ENCODE measurements around the gene TECTB. TPM values are rescaled to one million over a fixed set of nuclear protein-coding genes. Genes with fewer than 3 reads are reported as not detected.

The TECTB gene
- total RNA-seq, 1 donor, result not detected

- H3K4me3 ChIP-seq (ENCODE audit: low read depth, low read length), result no peak overlapping the region
- no peak for DNase-seq (ENCODE audit: low read depth)
- TF ChIP-seq, protein P1, sequence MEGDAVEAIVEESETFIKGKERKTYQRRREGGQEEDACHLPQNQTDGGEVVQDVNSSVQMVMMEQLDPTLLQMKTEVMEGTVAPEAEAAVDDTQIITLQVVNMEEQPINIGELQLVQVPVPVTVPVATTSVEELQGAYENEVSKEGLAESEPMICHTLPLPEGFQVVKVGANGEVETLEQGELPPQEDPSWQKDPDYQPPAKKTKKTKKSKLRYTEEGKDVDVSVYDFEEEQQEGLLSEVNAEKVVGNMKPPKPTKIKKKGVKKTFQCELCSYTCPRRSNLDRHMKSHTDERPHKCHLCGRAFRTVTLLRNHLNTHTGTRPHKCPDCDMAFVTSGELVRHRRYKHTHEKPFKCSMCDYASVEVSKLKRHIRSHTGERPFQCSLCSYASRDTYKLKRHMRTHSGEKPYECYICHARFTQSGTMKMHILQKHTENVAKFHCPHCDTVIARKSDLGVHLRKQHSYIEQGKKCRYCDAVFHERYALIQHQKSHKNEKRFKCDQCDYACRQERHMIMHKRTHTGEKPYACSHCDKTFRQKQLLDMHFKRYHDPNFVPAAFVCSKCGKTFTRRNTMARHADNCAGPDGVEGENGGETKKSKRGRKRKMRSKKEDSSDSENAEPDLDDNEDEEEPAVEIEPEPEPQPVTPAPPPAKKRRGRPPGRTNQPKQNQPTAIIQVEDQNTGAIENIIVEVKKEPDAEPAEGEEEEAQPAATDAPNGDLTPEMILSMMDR (IDR thresholded peaks at IDR 0.05; ENCODE audit: insufficient read depth, low read length), result no peak
Observed at GRCh38 chr10:112340601-112341000, 57.4 kb downstream of the TECTB start.

DNA sequence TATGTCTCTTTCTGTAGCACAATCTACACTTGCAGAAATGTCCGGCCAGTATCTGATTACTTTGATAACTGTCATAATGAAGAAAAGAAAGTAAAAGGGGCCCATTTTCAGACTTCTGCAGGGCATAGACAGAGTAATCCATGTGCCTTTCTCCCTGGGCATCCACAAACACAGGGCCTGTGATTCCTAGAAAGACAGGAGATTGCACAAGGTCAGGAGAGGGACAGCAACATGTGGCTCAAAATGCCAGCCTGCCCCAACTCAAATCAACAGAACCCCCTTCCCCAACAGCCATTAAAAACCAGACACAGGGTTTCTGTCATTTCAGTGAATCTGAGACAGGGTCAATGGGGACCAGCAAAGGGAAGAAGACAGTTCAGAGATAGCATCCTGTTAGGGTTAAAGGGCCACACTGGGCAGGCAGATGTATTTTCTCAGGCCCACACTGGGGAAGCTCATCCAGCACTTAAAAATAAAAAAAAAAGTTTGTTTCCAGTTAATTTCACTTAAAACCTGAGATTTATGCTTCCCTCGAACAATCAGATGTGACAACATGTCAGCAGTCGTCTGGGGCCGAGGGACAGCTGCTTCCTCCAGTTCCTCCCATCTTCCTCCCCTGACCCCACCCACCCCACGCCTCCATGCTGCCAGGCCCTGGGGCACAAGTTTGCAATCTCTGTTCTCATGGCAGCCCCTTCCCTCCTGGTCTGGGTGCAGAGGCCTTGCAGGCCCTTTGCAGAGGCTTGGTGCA lies 60.0 kb downstream of the TECTB start:
- TF ChIP-seq, protein P1 (IDR thresholded peaks at IDR 0.05; ENCODE audit: insufficient read depth, low read length), result no peak
- H3K4me3 ChIP-seq (ENCODE audit: low read depth, low read length), result no peak overlapping the region
- no peak for DNase-seq (ENCODE audit: low read depth)

- TF ChIP-seq, protein P1 (IDR thresholded peaks at IDR 0.05; ENCODE audit: insufficient read depth, low read length), result no peak
- DNase-seq (ENCODE audit: low read depth), result no peak
- H3K4me3 ChIP-seq (ENCODE audit: low read depth, low read length), result no peak overlapping the region
Observed at GRCh38 chr10:112344261-112344660, 61.1 kb downstream of the TECTB start.

DNA sequence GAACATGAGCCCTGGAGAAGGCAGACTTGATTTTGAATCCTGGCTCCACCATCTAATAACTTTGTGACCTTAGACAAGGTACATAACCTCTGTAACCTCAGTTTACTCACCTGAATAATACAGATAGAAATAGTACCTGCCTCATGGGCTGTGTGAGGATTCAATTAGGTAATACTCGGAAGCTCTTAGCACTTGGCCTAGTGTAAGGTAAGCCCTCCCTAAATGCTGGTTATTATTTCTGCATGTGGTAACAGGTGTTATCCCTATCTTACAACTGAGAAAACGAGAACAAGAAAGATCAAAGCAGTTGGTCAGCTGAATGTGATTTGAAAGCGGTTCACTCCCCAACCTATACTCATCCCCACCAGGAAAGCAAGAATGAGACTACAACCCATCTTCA lies 62.0 kb downstream of the TECTB start:
- DNase-seq (ENCODE audit: low read depth), result no peak
- H3K4me3 ChIP-seq (ENCODE audit: low read depth, low read length), result no peak overlapping the region
- TF ChIP-seq, protein P1 (IDR thresholded peaks at IDR 0.05; ENCODE audit: insufficient read depth, low read length), result no peak

GRCh38 chr10:112345743-112346142 lies 62.5 kb downstream of the TECTB start:
- no peak for DNase-seq (ENCODE audit: low read depth)
- TF ChIP-seq, protein P1 (IDR thresholded peaks at IDR 0.05; ENCODE audit: insufficient read depth, low read length), result no peak
- no peak overlapping the region for H3K4me3 ChIP-seq (ENCODE audit: low read depth, low read length)

GRCh38 chr10:112346774-112347173 lies 63.6 kb downstream of the TECTB start:
- DNase-seq (ENCODE audit: low read depth), result no peak
- TF ChIP-seq, protein P1 (IDR thresholded peaks at IDR 0.05; ENCODE audit: insufficient read depth, low read length), result no peak
- H3K4me3 ChIP-seq (ENCODE audit: low read depth, low read length), result no peak overlapping the region

Data from fibroblast of the aortic adventitia (primary cell).